GM23338 (cell line): ENCODE data around the gene HACD2. TPM values are rescaled to one million over a fixed set of nuclear protein-coding genes. Genes with fewer than 3 reads are reported as not detected.

Source experiments
- ATAC-seq: fragments of 200-7000 bp; cut with Tn5 transposase; 3 replicates; pipeline ENCODE4 v1.9.1; 2020
- DNase-seq: peaks from one replicate; pipeline ENCODE4 v3.0.0-alpha.2; 2015; ENCODE audit warnings: low spot score
- H2AFZ ChIP-seq: fragments of 200-600 bp; sonication (generic); 2 replicates; pipeline ENCODE4 v1.8.0; 2016; ENCODE audit warnings: antibody characterized with exemption, mild to moderate bottlenecking, moderate library complexity
- H3F3A ChIP-seq: fragments of 200-600 bp; sonication (generic); replicated peaks from 2 replicates; pipeline ENCODE4 v1.8.0; 2017; ENCODE audit warnings: antibody characterized with exemption, mixed run types, low read depth
- H3K27ac ChIP-seq: fragments of 200-600 bp; sonication (generic); 2 replicates; pipeline ENCODE4 v1.6.1; 2016; ENCODE audit warnings: low read depth
- H3K27me3 ChIP-seq: fragments of 200-600 bp; sonication (generic); 2 replicates; pipeline ENCODE4 v1.8.0; 2016; ENCODE audit warnings: mild to moderate bottlenecking, mixed run types, moderate library complexity; ENCODE audit not compliant: insufficient read depth
- H3K36me3 ChIP-seq: fragments of 200-600 bp; sonication (generic); 2 replicates; pipeline ENCODE4 v1.8.0; 2016; ENCODE audit warnings: mild to moderate bottlenecking; ENCODE audit not compliant: insufficient read depth
- H3K4me1 ChIP-seq: fragments of 200-600 bp; sonication (generic); 2 replicates; pipeline ENCODE4 v1.8.0; 2016; ENCODE audit warnings: mild to moderate bottlenecking, moderate library complexity; ENCODE audit not compliant: insufficient read depth
- H3K4me2 ChIP-seq: fragments of 200-600 bp; sonication (generic); 2 replicates; pipeline ENCODE4 v1.7.1; 2017; ENCODE audit warnings: mixed run types
- H3K4me3 ChIP-seq: fragments of 200-600 bp; sonication (generic); 2 replicates; pipeline ENCODE4 v1.6.1; 2016; ENCODE audit warnings: mixed run types
- H3K79me2 ChIP-seq: fragments of 200-600 bp; sonication (generic); replicated peaks from 2 replicates; pipeline ENCODE4 v1.8.0; 2017; ENCODE audit warnings: mild to moderate bottlenecking; ENCODE audit not compliant: insufficient read depth
- H3K9me2 ChIP-seq: fragments of 200-600 bp; sonication (generic); 2 replicates; pipeline ENCODE4 v1.8.0; 2017; ENCODE audit not compliant: insufficient read depth
- H4K20me1 ChIP-seq: fragments of 200-600 bp; sonication (generic); replicated peaks from 2 replicates; pipeline ENCODE4 v1.8.0; 2017; ENCODE audit warnings: mild to moderate bottlenecking; ENCODE audit not compliant: insufficient read depth
- H3K27ac Mint-ChIP-seq: 2 replicates; pipeline ENCODE4 v1.8.0; 2020; ENCODE audit warnings: inconsistent platforms, mild to moderate bottlenecking, moderate library complexity, mixed read lengths
- H3K27me3 Mint-ChIP-seq: 3 replicates; pipeline ENCODE4 v1.8.0; 2022; ENCODE audit warnings: low read depth, mild to moderate bottlenecking, moderate library complexity, mixed read lengths, inconsistent platforms; ENCODE audit not compliant: insufficient read depth, poor library complexity
- H3K36me3 Mint-ChIP-seq: 3 replicates; pipeline ENCODE4 v1.8.0; 2021; ENCODE audit warnings: low read depth, mild to moderate bottlenecking, inconsistent platforms, moderate library complexity, mixed read lengths
- H3K4me1 Mint-ChIP-seq: 3 replicates; pipeline ENCODE4 v1.8.0; 2020; ENCODE audit warnings: mild to moderate bottlenecking, inconsistent platforms, mixed read lengths
- H3K4me3 Mint-ChIP-seq: 3 replicates; pipeline ENCODE4 v1.8.0; 2021; ENCODE audit warnings: moderate library complexity, mild to moderate bottlenecking, inconsistent platforms, mixed read lengths
- H3K9me3 Mint-ChIP-seq: 3 replicates; pipeline ENCODE4 v1.8.0; 2020; ENCODE audit warnings: moderate library complexity, mild to moderate bottlenecking, inconsistent platforms, mixed read lengths
- CREB1 ChIP-seq: fragments of 250-450 bp; sonication (Bioruptor Pico); IDR thresholded peaks from 2 replicates; pipeline ENCODE4 v1.5.0; 2020; ENCODE audit warnings: low read depth, mild to moderate bottlenecking, moderate library complexity
- CTCF ChIP-seq, 2 experiments: fragments of 200-600 bp in 1 of 2; sonication (generic) in 1 of 2; conservative IDR thresholded peaks; 2 replicates each; pipeline versions ENCODE4 v1.5.1 to v1.6.1; 2016 to 2017; ENCODE audit warnings: antibody characterized with exemption in 2 of 2, low read depth in 2 of 2, mild to moderate bottlenecking in 2 of 2, moderate library complexity in 1 of 2
- ETS1 ChIP-seq: IDR thresholded peaks from 2 replicates; pipeline ENCODE4 v1.6.1; 2016; ENCODE audit warnings: antibody characterized with exemption
- EZH2 ChIP-seq: fragments of 200-600 bp; sonication (generic); IDR thresholded peaks from one replicate; pipeline ENCODE4 v1.8.0; 2017; ENCODE audit warnings: antibody characterized with exemption, mild to moderate bottlenecking, low read depth; ENCODE audit not compliant: unreplicated experiment
- EZH2phosphoT487 ChIP-seq: fragments of 200-600 bp; sonication (generic); IDR thresholded peaks from one replicate; pipeline ENCODE4 v1.8.1; 2018; ENCODE audit warnings: antibody characterized with exemption; ENCODE audit not compliant: unreplicated experiment
- JUNB ChIP-seq: IDR thresholded peaks from one replicate; pipeline ENCODE4 v1.6.1; 2016; ENCODE audit warnings: antibody characterized with exemption; ENCODE audit not compliant: unreplicated experiment
- POLR2AphosphoS5 ChIP-seq: IDR thresholded peaks from 2 replicates; pipeline ENCODE4 v1.6.1; 2016; ENCODE audit warnings: antibody characterized with exemption, low read depth
- STAT1 ChIP-seq: IDR thresholded peaks from one replicate; pipeline ENCODE4 v1.6.1; 2016; ENCODE audit warnings: antibody characterized with exemption; ENCODE audit not compliant: unreplicated experiment
- ZNF331 ChIP-seq: fragments of 250-450 bp; sonication (Bioruptor Pico); IDR thresholded peaks from 2 replicates; pipeline ENCODE4 v1.5.0; 2020; ENCODE audit warnings: low read depth, mild to moderate bottlenecking, moderate library complexity
- ZNF462 ChIP-seq: fragments of 250-450 bp; sonication (Bioruptor Pico); IDR thresholded peaks from 2 replicates; pipeline ENCODE4 v1.5.0; 2020; ENCODE audit warnings: mild to moderate bottlenecking, moderate library complexity
- polyA plus RNA-seq: library from polyadenylated mRNA; unstranded; fragments of >200 nt; fragmentation: Nextera tagmentation; extraction: Ambion mirVana; gene quantifications from 2 replicates; pipeline ENCODE4 v1.2.1, GENCODE V29; 2016
- total RNA-seq: library from RNA; depleted of rRNA; stranded (reverse); fragments of >200 nt; shearing (Covaris generic); gene quantifications from 2 replicates; pipeline ENCODE4 v1.2.3, GENCODE V29; 2014

The HACD2 gene
- total and polyA plus RNA-seq, 2 experiments from 2014 or later = 13.4 to 31.5 TPM

GRCh38 chr3:123618768-123619484, 34.1 kb upstream of the HACD2 start:
- Histone ChIP-seq H3K4me1 (peaks cover 9% of the 10 kb centered on the region; the same call in 1 of the 2 replicates), H3K27ac (no peak overlapping the region), H3F3A (no peaks in the 10 kb centered on the region), H3K9me2 (no peaks in the 10 kb centered on the region), H2AFZ (no peak overlapping the region), H4K20me1 (no peaks in the 10 kb centered on the region), H3K4me2 (no peak overlapping the region), H3K36me3 (no peaks in the 10 kb centered on the region), H3K79me2 (no peaks in the 10 kb centered on the region), H3K27me3 (no peaks in the 10 kb centered on the region), H3K4me3 (no peak overlapping the region)
- TF ChIP-seq EZH2phosphoT487 = no peak
- TF ChIP-seq EZH2 = no peak
- DNase-seq = no peak
- no peak for ATAC-seq
- no peaks in the 10 kb centered on the region for H3K36me3 Mint-ChIP-seq
- H3K27me3 Mint-ChIP-seq = peaks cover 1% of the 10 kb centered on the region
- peaks cover 22% of the 10 kb centered on the region for H3K4me1 Mint-ChIP-seq
- H3K27ac Mint-ChIP-seq = no peak overlapping the region
- H3K9me3 Mint-ChIP-seq = no peaks in the 10 kb centered on the region
- no peak overlapping the region for H3K4me3 Mint-ChIP-seq

GRCh38 chr3:123618076-123618708, 33.3 kb upstream of the HACD2 start:
- Histone ChIP-seq H3K4me1 (peaks cover 9% of the 10 kb centered on the region; the same call in 1 of the 2 replicates), H3K4me2 (no peak overlapping the region), H3F3A (no peaks in the 10 kb centered on the region), H3K27ac (no peak overlapping the region), H3K4me3 (no peak overlapping the region), H3K27me3 (no peaks in the 10 kb centered on the region), H3K79me2 (no peaks in the 10 kb centered on the region), H3K36me3 (no peaks in the 10 kb centered on the region), H2AFZ (no peak overlapping the region), H3K9me2 (no peaks in the 10 kb centered on the region), H4K20me1 (no peaks in the 10 kb centered on the region)
- no peaks in the 10 kb centered on the region for H3K27me3 Mint-ChIP-seq
- no peak for DNase-seq
- no peak overlapping the region for H3K4me3 Mint-ChIP-seq
- no peaks in the 10 kb centered on the region for H3K9me3 Mint-ChIP-seq
- H3K36me3 Mint-ChIP-seq = no peaks in the 10 kb centered on the region
- peaks cover 22% of the 10 kb centered on the region for H3K4me1 Mint-ChIP-seq
- no peak overlapping the region for H3K27ac Mint-ChIP-seq
- ATAC-seq = no peak
- no peak for TF ChIP-seq CTCF (conservative IDR thresholded peaks at IDR 0.05; ENCODE audit: low read depth in 2 of 2)
- TF ChIP-seq POLR2AphosphoS5 = no peak
- TF ChIP-seq ETS1 = no peak
- no peak for TF ChIP-seq EZH2phosphoT487
- TF ChIP-seq STAT1 = no peak
- TF ChIP-seq ZNF331 (CRISPR knock-in tag) = no peak
- no peak for TF ChIP-seq CREB1 (CRISPR knock-in tag)
- no peak for TF ChIP-seq EZH2
- no peak for TF ChIP-seq JUNB
- no peak for TF ChIP-seq ZNF462 (CRISPR knock-in tag)
